Activated effector memory CD4-positive, alpha-beta T cell treated with anti-CD3 and anti-CD28 coated beads, Interleukin-2, amount 50 U/mL, for 16 hours (primary cell): ENCODE measurements around the gene RGMA.
"Not testable (repeated sequence)": the region's sequence is repeated elsewhere in the genome, so short reads cannot be mapped to it uniquely, and the experiment has no call there.

Experiments used
- DNase-seq: peaks from one replicate; pipeline ENCODE4 v3.0.0-alpha.2; 2020

The RGMA gene

GRCh38 chr15:93066224-93066681 is 22.8 kb downstream of the RGMA start:
- no peak for DNase-seq

- no peak for DNase-seq
Measured at GRCh38 chr15:93065641-93066045, 23.4 kb downstream of the RGMA start.

GRCh38 chr15:93063796-93064690 is 25.0 kb downstream of the RGMA start:
- DNase-seq = no peak

GRCh38 chr15:93063262-93063671 is 25.7 kb downstream of the RGMA start:
- no peak for DNase-seq

GRCh38 chr15:93062628-93063261 is 26.3 kb downstream of the RGMA start:
- not testable (repeated sequence) for DNase-seq

- no peak for DNase-seq
Measured at GRCh38 chr15:93060336-93061248, 28.4 kb downstream of the RGMA start.

GRCh38 chr15:93059442-93059841 is 29.6 kb downstream of the RGMA start:
- DNase-seq = no peak

GRCh38 chr15:93058904-93059427 is 30.0 kb downstream of the RGMA start:
- DNase-seq = no peak

GRCh38 chr15:93058128-93058527 is 30.9 kb downstream of the RGMA start:
- no peak for DNase-seq

GRCh38 chr15:93057618-93058017 is 31.4 kb downstream of the RGMA start:
- no peak for DNase-seq

GRCh38 chr15:93056836-93057235 is 32.2 kb downstream of the RGMA start:
- no peak for DNase-seq

GRCh38 chr15:93055211-93055610 is 33.8 kb downstream of the RGMA start:
- DNase-seq = no peak

- DNase-seq = no peak
Measured at GRCh38 chr15:93052090-93052879, 36.7 kb downstream of the RGMA start.

- no peak for DNase-seq
Measured at GRCh38 chr15:93051236-93052089, 37.5 kb downstream of the RGMA start.

- DNase-seq = no peak
Measured at GRCh38 chr15:93050648-93051047, 38.4 kb downstream of the RGMA start.

GRCh38 chr15:93049914-93050578 is 39.0 kb downstream of the RGMA start:
- DNase-seq = no peak

- DNase-seq = no peak
Measured at GRCh38 chr15:93049233-93049632, 39.8 kb downstream of the RGMA start.

- no peak for DNase-seq
Measured at GRCh38 chr15:93048759-93049161, 40.3 kb downstream of the RGMA start.

GRCh38 chr15:93048426-93048721 is 40.6 kb downstream of the RGMA start:
- no peak for DNase-seq

- DNase-seq = peak; percentile 67
Measured at GRCh38 chr15:93047621-93048425, 41.2 kb downstream of the RGMA start.
